ENCODE results near the gene MYADM.
"Not testable (repeated sequence)": the region's sequence is repeated elsewhere in the genome, so short reads cannot be mapped to it uniquely, and the experiment has no call there.

The MYADM gene

DNA sequence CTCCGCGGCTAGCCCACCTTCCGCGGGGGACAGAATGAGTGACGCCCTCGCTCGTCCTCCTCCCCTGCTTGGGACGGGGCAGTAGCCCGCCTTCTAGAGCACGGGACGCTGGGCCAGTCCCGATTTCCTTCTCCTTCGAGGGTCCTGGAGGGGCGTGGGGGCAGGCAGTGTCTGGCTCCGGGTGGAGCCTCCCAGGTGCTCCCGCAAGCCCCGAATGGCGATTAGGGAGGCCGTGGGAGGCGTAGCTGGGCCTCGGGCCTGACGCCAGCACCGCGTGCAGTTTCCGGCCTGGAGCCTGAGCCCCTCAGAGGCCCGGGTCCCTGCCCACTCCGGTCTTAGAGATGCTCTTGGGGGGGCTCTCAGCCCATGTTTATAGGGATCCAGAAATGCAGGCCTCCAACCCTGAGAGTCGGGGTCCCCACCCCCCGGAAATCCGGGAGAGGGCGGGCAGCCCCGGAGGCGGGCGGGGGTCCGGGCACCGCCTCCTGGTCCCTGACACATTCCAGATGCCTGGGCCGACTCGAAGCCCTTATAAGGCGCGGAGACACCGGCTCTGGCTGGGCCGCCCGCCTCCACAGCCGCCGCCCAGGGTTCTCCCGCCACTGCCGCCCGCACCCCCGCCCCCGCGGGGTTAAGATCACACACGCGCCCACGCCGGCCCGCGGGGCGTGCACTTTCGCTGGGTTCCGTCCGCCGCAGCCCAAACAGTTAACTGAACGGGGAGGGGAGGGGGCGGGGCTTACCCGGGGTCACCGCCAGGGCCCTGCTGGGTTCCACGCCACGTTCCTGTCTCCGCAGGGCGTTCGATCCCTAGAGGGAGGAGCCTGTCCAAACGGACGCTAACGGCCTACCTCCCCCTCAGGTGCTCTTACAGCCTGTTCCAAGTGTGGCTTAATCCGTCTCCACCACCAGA, 1.5 kb downstream of the MYADM start:
- peak overlapping the region; percentile 83 to 86 for H3K9ac ChIP-seq (ENCODE audit: low read depth in 1 of 2, low read length in 2 of 2)
- peak overlapping the region; percentile 85 to 93 for H3K4me3 ChIP-seq (ENCODE audit: low read length in 2 of 2)
- peaks cover 26 to 40% of the 10 kb centered on the region in 2 donors for H3K4me1 ChIP-seq (ENCODE audit: control insufficient read depth in 2 of 2, insufficient read depth in 2 of 2, low read length in 2 of 2)
- H3K27me3 ChIP-seq (ENCODE audit: control insufficient read depth in 2 of 2, insufficient read depth in 2 of 2, low read length in 2 of 2): no peaks in the 10 kb centered on the region
- H3K9me3 ChIP-seq (ENCODE audit: control insufficient read depth in 2 of 2, low read length in 2 of 2): no peaks in the 10 kb centered on the region
- H3K27ac ChIP-seq (ENCODE audit: low read depth in 2 of 2, low read length in 2 of 2): peak overlapping the region; percentile 95 to 96
- peaks cover 10 to 11% of the 10 kb centered on the region in 2 donors for H3K36me3 ChIP-seq (ENCODE audit: control insufficient read depth in 2 of 2, insufficient read depth in 2 of 2, low read length in 2 of 2)

DNA sequence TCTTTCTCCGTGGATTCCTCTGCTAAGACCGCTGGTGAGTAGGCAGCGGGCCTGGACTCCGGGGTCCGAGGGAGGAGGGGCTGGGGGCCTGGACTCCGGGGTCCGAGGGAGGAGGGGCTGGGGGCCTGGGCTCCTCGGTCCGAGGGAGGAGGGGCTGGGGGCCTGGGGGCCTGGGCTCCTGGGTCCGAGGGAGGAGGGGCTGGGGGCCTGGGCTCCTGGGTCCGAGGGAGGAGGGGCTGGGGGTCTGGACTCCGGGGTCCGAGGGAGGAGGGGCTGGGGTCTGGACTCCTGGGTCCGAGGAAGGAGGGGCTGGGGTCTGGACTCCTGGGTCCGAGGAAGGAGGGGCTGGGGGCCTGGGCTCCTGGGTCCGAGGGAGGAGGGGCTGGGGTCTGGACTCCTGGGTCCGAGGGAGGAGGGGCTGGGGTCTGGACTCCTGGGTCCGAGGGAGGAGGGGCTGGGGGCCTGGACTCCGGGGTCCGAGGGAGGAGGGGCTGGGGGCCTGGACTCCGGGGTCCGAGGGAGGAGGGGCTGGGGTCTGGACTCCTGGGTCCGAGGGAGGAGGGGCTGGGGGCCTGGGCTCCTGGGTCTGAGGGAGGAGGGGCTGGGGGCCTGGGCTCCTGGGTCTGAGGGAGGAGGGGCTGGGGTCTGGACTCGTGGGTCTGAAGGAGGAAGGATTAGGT, 2.3 kb downstream of the MYADM start:
- H3K27me3 ChIP-seq (ENCODE audit: control insufficient read depth in 2 of 2, insufficient read depth in 2 of 2, low read length in 2 of 2); H3K9me3 ChIP-seq (ENCODE audit: control insufficient read depth in 2 of 2, low read length in 2 of 2): not testable (repeated sequence)
- H3K9ac ChIP-seq (ENCODE audit: low read depth in 1 of 2, low read length in 2 of 2): peak overlapping the region; percentile 68 to 86
- peak overlapping the region; percentile 95 to 96 for H3K27ac ChIP-seq (ENCODE audit: low read depth in 2 of 2, low read length in 2 of 2)
- peaks cover 16 to 17% of the 10 kb centered on the region in 2 donors for H3K36me3 ChIP-seq (ENCODE audit: control insufficient read depth in 2 of 2, insufficient read depth in 2 of 2, low read length in 2 of 2)
- H3K4me1 ChIP-seq (ENCODE audit: control insufficient read depth in 2 of 2, insufficient read depth in 2 of 2, low read length in 2 of 2): peaks cover 21 to 34% of the 10 kb centered on the region in 2 donors
- peak overlapping the region; percentile 85 to 93 for H3K4me3 ChIP-seq (ENCODE audit: low read length in 2 of 2)

DNA sequence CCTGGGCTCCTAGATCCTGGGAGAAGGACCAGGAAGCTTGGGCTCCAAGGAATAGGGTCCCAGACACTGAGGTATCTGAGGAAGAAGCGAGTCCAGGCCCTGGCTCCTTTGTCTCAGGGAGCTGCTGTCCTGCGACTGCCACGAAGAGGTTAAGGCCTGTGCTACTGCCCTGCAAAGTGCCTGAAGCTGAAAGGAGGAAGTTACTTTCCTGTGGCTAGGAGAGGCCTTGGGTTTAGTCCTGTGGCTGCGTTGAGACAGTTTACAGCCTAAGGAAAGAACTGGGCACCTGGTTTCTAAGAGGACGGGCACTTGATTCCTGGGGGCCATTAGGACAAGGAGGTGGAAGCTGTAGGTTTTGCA, 2.8 kb downstream of the MYADM start:
- H3K4me3 ChIP-seq (ENCODE audit: low read length in 2 of 2): peak overlapping the region; percentile 56 to 69
- no peaks in the 10 kb centered on the region for H3K9me3 ChIP-seq (ENCODE audit: control insufficient read depth in 2 of 2, low read length in 2 of 2)
- H3K36me3 ChIP-seq (ENCODE audit: control insufficient read depth in 2 of 2, insufficient read depth in 2 of 2, low read length in 2 of 2): peaks cover 17% of the 10 kb centered on the region in 2 donors
- H3K4me1 ChIP-seq (ENCODE audit: control insufficient read depth in 2 of 2, insufficient read depth in 2 of 2, low read length in 2 of 2): peaks cover 22 to 33% of the 10 kb centered on the region in 2 donors
- H3K9ac ChIP-seq (ENCODE audit: low read depth in 1 of 2, low read length in 2 of 2): peak overlapping the region; percentile 52 to 67
- peak overlapping the region; percentile 95 to 96 for H3K27ac ChIP-seq (ENCODE audit: low read depth in 2 of 2, low read length in 2 of 2)
- no peaks in the 10 kb centered on the region for H3K27me3 ChIP-seq (ENCODE audit: control insufficient read depth in 2 of 2, insufficient read depth in 2 of 2, low read length in 2 of 2)

DNA sequence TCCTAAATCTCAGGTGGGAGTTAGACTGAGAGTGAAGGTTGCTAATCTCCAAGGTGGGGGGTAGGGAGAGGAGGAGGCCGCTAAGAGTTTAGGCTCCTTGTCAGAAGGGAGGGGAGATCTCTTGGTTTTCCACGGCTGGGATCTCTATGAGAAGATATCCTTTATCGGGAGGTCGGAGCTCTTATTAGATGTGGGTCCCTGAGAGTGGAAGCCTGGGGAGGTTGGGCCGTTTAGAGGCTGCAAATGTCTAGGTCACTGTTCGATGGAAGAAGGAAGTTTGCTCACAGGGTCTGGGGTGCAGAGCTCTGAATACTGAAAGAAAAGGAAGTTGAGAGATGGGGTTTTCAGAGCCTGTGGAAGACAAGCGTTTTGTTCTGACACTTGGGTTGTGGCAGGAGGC, 3.8 kb downstream of the MYADM start:
- Histone ChIP-seq H3K4me1 (ENCODE audit: control insufficient read depth in 2 of 2, insufficient read depth in 2 of 2, low read length in 2 of 2) (peaks cover 13 to 27% of the 10 kb centered on the region in 2 donors), H3K36me3 (ENCODE audit: control insufficient read depth in 2 of 2, insufficient read depth in 2 of 2, low read length in 2 of 2) (peaks cover 17 to 19% of the 10 kb centered on the region in 2 donors), H3K9me3 (ENCODE audit: control insufficient read depth in 2 of 2, low read length in 2 of 2) (no peaks in the 10 kb centered on the region), H3K27ac (ENCODE audit: low read depth in 2 of 2, low read length in 2 of 2) (peak overlapping the region in 1 of 2 donors; percentile 40), H3K9ac (ENCODE audit: low read depth in 1 of 2, low read length in 2 of 2) (no peak overlapping the region), H3K27me3 (ENCODE audit: control insufficient read depth in 2 of 2, insufficient read depth in 2 of 2, low read length in 2 of 2) (no peaks in the 10 kb centered on the region), H3K4me3 (ENCODE audit: low read length in 2 of 2) (no peak overlapping the region)

DNA sequence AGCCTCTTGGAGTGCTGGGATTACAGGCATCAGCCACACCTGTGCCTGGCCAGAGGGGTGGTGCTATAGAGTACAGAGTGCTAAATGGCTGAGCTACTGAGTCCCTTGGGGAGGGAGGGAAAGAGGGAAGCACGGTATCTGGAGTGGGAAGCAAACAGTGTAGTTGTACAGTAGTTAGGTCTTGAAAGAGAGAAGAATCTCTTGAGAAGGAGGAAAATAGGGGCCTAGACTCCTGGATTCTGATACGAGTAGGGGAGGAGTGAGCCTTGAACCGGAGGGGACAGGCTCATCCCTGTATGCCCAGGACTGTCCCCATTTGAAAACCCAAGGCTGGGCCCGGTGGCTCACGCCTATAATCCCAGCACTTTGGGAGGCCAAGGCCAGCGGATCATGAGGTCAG, 5.1 kb downstream of the MYADM start:
- Histone ChIP-seq H3K4me1 (ENCODE audit: control insufficient read depth in 2 of 2, insufficient read depth in 2 of 2, low read length in 2 of 2) (peaks cover 5 to 19% of the 10 kb centered on the region in 2 donors), H3K9ac (ENCODE audit: low read depth in 1 of 2, low read length in 2 of 2) (no peak overlapping the region), H3K36me3 (ENCODE audit: control insufficient read depth in 2 of 2, insufficient read depth in 2 of 2, low read length in 2 of 2) (peaks cover 17 to 19% of the 10 kb centered on the region in 2 donors), H3K27ac (ENCODE audit: low read depth in 2 of 2, low read length in 2 of 2) (no peak overlapping the region), H3K9me3 (ENCODE audit: control insufficient read depth in 2 of 2, low read length in 2 of 2) (no peaks in the 10 kb centered on the region), H3K27me3 (ENCODE audit: control insufficient read depth in 2 of 2, insufficient read depth in 2 of 2, low read length in 2 of 2) (no peaks in the 10 kb centered on the region), H3K4me3 (ENCODE audit: low read length in 2 of 2) (no peak overlapping the region)

DNA sequence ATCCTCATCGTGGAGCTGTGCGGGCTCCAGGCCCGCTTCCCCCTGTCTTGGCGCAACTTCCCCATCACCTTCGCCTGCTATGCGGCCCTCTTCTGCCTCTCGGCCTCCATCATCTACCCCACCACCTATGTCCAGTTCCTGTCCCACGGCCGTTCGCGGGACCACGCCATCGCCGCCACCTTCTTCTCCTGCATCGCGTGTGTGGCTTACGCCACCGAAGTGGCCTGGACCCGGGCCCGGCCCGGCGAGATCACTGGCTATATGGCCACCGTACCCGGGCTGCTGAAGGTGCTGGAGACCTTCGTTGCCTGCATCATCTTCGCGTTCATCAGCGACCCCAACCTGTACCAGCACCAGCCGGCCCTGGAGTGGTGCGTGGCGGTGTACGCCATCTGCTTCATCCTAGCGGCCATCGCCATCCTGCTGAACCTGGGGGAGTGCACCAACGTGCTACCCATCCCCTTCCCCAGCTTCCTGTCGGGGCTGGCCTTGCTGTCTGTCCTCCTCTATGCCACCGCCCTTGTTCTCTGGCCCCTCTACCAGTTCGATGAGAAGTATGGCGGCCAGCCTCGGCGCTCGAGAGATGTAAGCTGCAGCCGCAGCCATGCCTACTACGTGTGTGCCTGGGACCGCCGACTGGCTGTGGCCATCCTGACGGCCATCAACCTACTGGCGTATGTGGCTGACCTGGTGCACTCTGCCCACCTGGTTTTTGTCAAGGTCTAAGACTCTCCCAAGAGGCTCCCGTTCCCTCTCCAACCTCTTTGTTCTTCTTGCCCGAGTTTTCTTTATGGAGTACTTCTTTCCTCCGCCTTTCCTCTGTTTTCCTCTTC, 6.3 kb downstream of the MYADM start:
- Histone ChIP-seq H3K36me3 (ENCODE audit: control insufficient read depth in 2 of 2, insufficient read depth in 2 of 2, low read length in 2 of 2) (peaks cover 17 to 19% of the 10 kb centered on the region in 2 donors), H3K9me3 (ENCODE audit: control insufficient read depth in 2 of 2, low read length in 2 of 2) (no peaks in the 10 kb centered on the region), H3K4me1 (ENCODE audit: control insufficient read depth in 2 of 2, insufficient read depth in 2 of 2, low read length in 2 of 2) (peaks cover 9 to 12% of the 10 kb centered on the region in 2 donors), H3K27me3 (ENCODE audit: control insufficient read depth in 2 of 2, insufficient read depth in 2 of 2, low read length in 2 of 2) (no peaks in the 10 kb centered on the region), H3K27ac (ENCODE audit: low read depth in 2 of 2, low read length in 2 of 2) (no peak overlapping the region), H3K4me3 (ENCODE audit: low read length in 2 of 2) (no peak overlapping the region), H3K9ac (ENCODE audit: low read depth in 1 of 2, low read length in 2 of 2) (no peak overlapping the region)

DNA sequence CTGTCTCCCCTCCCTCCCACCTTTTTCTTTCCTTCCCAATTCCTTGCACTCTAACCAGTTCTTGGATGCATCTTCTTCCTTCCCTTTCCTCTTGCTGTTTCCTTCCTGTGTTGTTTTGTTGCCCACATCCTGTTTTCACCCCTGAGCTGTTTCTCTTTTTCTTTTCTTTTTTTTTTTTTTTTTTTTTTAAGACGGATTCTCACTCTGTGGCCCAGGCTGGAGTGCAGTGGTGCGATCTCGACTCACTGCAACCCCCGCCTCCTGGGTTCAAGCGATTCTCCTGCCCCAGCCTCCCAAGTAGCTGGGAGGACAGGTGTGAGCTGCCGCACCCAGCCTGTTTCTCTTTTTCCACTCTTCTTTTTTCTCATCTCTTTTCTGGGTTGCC, 6.9 kb downstream of the MYADM start:
- Histone ChIP-seq H3K27ac (ENCODE audit: low read depth in 2 of 2, low read length in 2 of 2) (no peak overlapping the region), H3K9ac (ENCODE audit: low read depth in 1 of 2, low read length in 2 of 2) (no peak overlapping the region), H3K9me3 (ENCODE audit: control insufficient read depth in 2 of 2, low read length in 2 of 2) (no peaks in the 10 kb centered on the region), H3K4me3 (ENCODE audit: low read length in 2 of 2) (no peak overlapping the region), H3K27me3 (ENCODE audit: control insufficient read depth in 2 of 2, insufficient read depth in 2 of 2, low read length in 2 of 2) (peaks cover under 1 to 2% of the 10 kb centered on the region in 2 donors), H3K36me3 (ENCODE audit: control insufficient read depth in 2 of 2, insufficient read depth in 2 of 2, low read length in 2 of 2) (peaks cover 17 to 19% of the 10 kb centered on the region in 2 donors), H3K4me1 (ENCODE audit: control insufficient read depth in 2 of 2, insufficient read depth in 2 of 2, low read length in 2 of 2) (peaks cover 10 to 11% of the 10 kb centered on the region in 2 donors)

DNA sequence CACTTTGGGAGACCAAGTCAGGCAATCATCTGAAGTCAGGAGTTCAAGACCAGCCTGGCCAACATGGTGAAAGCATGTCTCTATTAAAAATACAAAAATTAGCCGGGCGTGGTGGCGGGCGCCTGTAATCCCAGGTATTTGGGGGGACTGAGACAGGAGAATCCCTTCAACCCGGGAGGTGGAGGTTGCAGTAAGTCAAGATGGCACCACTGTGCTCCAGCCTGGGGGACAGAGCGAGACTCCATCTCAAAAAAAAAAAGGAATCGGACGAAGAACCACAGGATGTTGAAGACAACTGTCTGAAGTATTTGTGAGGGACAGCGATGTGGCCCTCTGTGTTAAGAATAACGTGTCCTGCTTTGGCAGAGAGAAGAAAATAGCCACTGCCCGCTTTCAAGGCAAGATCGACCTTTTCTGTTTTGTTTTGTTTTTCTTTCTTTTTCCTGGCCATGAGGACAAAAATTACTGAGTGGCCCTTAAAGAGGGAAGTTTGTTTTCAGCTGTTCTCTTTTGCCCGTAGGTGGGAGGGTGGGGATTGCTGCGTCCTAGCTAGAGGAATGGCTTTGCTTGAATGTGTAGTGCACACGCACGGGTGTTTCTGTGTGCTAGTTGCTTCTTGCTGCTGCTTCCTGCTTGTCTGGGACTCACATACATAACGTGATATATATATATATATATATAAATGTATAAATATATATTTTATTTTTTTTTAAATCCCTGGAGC, 8.1 kb downstream of the MYADM start:
- Histone ChIP-seq H3K27me3 (ENCODE audit: control insufficient read depth in 2 of 2, insufficient read depth in 2 of 2, low read length in 2 of 2) (peaks cover 7 to 11% of the 10 kb centered on the region in 2 donors), H3K4me3 (ENCODE audit: low read length in 2 of 2) (no peak overlapping the region), H3K4me1 (ENCODE audit: control insufficient read depth in 2 of 2, insufficient read depth in 2 of 2, low read length in 2 of 2) (peaks cover 5 to 14% of the 10 kb centered on the region in 2 donors), H3K9ac (ENCODE audit: low read depth in 1 of 2, low read length in 2 of 2) (no peak overlapping the region), H3K9me3 (ENCODE audit: control insufficient read depth in 2 of 2, low read length in 2 of 2) (no peaks in the 10 kb centered on the region), H3K36me3 (ENCODE audit: control insufficient read depth in 2 of 2, insufficient read depth in 2 of 2, low read length in 2 of 2) (peaks cover 17 to 19% of the 10 kb centered on the region in 2 donors), H3K27ac (ENCODE audit: low read depth in 2 of 2, low read length in 2 of 2) (no peak overlapping the region)

DNA sequence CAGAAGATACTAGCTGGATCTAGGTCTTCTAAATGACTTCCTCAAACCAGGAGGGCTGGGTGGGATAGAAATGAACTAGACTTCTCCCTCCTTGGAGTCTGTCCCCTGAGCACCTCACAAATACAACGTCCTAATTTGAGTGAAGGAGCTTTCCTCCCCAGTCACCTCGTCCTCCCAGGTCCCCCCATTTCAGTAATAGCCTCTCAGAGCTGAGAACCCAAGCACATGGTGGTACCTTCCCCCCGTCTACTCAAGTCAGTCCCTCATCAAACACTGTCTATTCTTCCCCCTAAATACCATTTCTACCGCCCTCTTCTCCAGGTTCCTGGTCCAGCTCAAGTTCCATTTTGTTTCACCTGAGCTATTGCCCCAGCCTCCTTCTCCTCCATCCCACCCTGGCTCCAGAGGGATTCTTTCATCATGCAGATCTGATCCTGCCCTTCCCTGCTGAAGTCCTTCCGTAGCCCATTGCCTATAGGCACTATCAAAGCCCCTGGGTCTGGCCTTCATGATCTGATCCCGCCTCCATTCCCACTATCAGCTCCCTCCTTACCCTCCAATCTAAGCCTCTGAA, 9.1 kb downstream of the MYADM start:
- Histone ChIP-seq H3K27ac (ENCODE audit: low read depth in 2 of 2, low read length in 2 of 2) (no peak overlapping the region), H3K9ac (ENCODE audit: low read depth in 1 of 2, low read length in 2 of 2) (no peak overlapping the region), H3K36me3 (ENCODE audit: control insufficient read depth in 2 of 2, insufficient read depth in 2 of 2, low read length in 2 of 2) (peaks cover 17 to 19% of the 10 kb centered on the region in 2 donors), H3K4me1 (ENCODE audit: control insufficient read depth in 2 of 2, insufficient read depth in 2 of 2, low read length in 2 of 2) (peaks cover 9 to 15% of the 10 kb centered on the region in 2 donors), H3K9me3 (ENCODE audit: control insufficient read depth in 2 of 2, low read length in 2 of 2) (no peaks in the 10 kb centered on the region), H3K27me3 (ENCODE audit: control insufficient read depth in 2 of 2, insufficient read depth in 2 of 2, low read length in 2 of 2) (peaks cover 13 to 16% of the 10 kb centered on the region in 2 donors), H3K4me3 (ENCODE audit: low read length in 2 of 2) (no peak overlapping the region)
